ENCODE results near the gene LIMD2.

- TF ChIP-seq POLR2AphosphoS5 (IDR thresholded peaks at IDR 0.05; ENCODE audit: low read depth, low read length) (no peak), POLR2A (IDR thresholded peaks at IDR 0.05; ENCODE audit: low read depth, low read length) (no peak), TAF1 (IDR thresholded peaks at IDR 0.05; ENCODE audit: borderline replicate concordance, low read depth, low read length) (no peak)
These were observed 46.9 kb downstream of the LIMD2 start for GRCh38 chr17:63653050-63653449.
